HG03442 (cell line): ENCODE measurements around the gene ADAM17.
"Not testable (repeated sequence)": the region's sequence is repeated elsewhere in the genome, so short reads cannot be mapped to it uniquely, and the experiment has no call there.

ENCODE experiments used
- ATAC-seq: cut with Tn5 transposase; IDR thresholded peaks from one replicate; pipeline ENCODE4 v1.9.1; 2021; ENCODE audit warnings: mild to moderate bottlenecking, moderate library complexity; ENCODE audit not compliant: unreplicated experiment

The ADAM17 gene

GRCh38 chr2:9527995-9528787 is 27.4 kb downstream of the ADAM17 start:
- no peak for ATAC-seq

GRCh38 chr2:9525266-9525665 is 30.4 kb downstream of the ADAM17 start:
- ATAC-seq: no peak

GRCh38 chr2:9524291-9524690 is 31.3 kb downstream of the ADAM17 start:
- no peak for ATAC-seq

GRCh38 chr2:9519250-9519649 is 36.4 kb downstream of the ADAM17 start:
- ATAC-seq: no peak

GRCh38 chr2:9518780-9519179 is 36.9 kb downstream of the ADAM17 start:
- ATAC-seq: no peak

GRCh38 chr2:9518163-9518562 is 37.5 kb downstream of the ADAM17 start:
- no peak for ATAC-seq

- no peak for ATAC-seq
Observed at GRCh38 chr2:9517118-9517782, 38.4 kb downstream of the ADAM17 start.

GRCh38 chr2:9513946-9514345 is 41.7 kb downstream of the ADAM17 start:
- ATAC-seq: not testable (repeated sequence)

- ATAC-seq: no peak
Observed at GRCh38 chr2:9508931-9509330, 46.7 kb downstream of the ADAM17 start.

- no peak for ATAC-seq
Observed at GRCh38 chr2:9498210-9498609, 57.4 kb downstream of the ADAM17 start.

- no peak for ATAC-seq
Observed at GRCh38 chr2:9497017-9497416, 58.6 kb downstream of the ADAM17 start.

GRCh38 chr2:9494081-9494480 is 61.5 kb downstream of the ADAM17 start:
- ATAC-seq: no peak

GRCh38 chr2:9493478-9493877 is 62.2 kb downstream of the ADAM17 start:
- ATAC-seq: no peak

- no peak for ATAC-seq
Observed at GRCh38 chr2:9492927-9493326, 62.7 kb downstream of the ADAM17 start.

- no peak for ATAC-seq
Observed at GRCh38 chr2:9490789-9491188, 64.8 kb downstream of the ADAM17 start.

GRCh38 chr2:9488583-9489547 is 66.8 kb downstream of the ADAM17 start:
- no peak for ATAC-seq

- ATAC-seq: no peak
Observed at GRCh38 chr2:9484533-9484932, 71.1 kb downstream of the ADAM17 start.

GRCh38 chr2:9483107-9483506 is 72.5 kb downstream of the ADAM17 start:
- ATAC-seq: no peak

GRCh38 chr2:9480157-9480556 is 75.5 kb downstream of the ADAM17 start:
- ATAC-seq: no peak

GRCh38 chr2:9478526-9478925 is 77.1 kb downstream of the ADAM17 start:
- ATAC-seq: no peak

- no peak for ATAC-seq
Observed at GRCh38 chr2:9477914-9478313, 77.7 kb downstream of the ADAM17 start.
